LoVo (cell line): ENCODE measurements around the gene GOLGB1.
"Not testable (repeated sequence)": the region's sequence is repeated elsewhere in the genome, so short reads cannot be mapped to it uniquely, and the experiment has no call there.

Experiments
- DNase-seq: peaks from one replicate; pipeline ENCODE4 v3.0.0-alpha.2; 2016; ENCODE audit warnings: low spot score

Gene GOLGB1

DNA sequence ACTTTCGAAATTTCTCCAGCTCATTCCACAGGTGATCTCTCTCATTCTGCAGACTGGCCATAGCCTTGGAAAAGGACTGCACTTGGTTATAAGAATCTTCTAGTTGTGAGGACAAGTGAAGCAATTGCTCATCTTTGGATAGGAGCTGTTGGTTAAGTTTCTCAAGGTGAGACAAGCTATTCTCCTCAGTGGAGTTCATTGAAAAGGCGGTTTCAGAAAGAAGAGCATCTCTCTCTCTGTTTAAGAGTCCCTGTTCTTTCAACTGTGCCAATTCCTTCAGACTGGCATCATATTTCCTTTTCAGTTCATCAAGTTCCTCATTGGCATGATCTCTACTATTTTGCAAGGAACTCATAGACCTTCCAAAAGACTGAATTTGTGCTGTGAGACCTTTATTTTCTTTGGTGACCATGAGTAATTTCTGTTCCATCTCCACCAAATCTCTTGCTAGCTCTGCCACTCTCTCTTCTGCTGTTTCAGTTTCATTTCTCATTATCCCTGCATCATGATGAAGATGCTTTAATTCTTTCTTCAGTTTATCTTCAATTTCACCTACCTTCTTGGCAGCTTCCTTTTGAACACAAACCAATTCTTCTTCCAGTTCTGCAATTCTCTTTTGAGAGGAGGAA is 58.6 kb downstream of the GOLGB1 start:
- no peak for DNase-seq

DNA sequence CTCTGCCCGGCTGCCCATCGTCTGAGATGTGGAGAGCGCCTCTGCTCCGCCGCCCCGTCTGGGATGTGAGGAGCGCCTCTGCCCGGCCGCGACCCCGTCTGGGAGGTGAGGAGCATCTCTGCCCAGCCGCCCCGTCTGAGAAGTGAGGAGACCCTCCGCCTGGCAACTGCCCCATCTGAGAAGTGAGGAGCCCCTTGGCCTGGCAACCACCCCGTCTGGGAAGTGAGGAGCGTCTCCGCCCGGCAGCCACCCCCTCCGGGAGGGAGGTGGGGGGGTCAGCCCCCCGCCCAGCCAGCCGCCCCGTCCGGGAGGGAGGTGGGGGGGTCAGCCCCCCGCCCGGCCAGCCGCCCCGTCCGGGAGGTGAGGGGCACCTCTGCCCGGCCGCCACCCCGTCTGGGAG is 60.8 kb downstream of the GOLGB1 start:
- DNase-seq: not testable (repeated sequence)

DNA sequence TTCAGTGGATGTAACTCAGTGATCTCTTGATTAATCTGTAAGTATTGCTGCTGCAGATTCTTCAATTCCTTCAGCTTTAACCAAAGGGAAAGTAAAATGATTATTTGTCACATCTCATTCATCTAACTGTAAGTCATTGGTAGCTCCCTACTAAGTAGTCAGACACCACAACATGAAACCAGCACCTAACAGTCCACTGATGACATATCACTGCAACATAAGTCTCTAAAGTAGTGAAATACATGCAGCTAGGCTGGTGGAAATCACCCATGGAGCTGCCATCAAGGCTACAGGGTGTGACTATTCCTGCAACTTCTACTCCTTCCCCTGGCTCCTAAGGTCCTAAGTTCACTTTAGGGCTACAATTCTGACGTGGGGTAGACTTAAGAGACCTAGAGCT is 67.7 kb downstream of the GOLGB1 start:
- DNase-seq: no peak

DNA sequence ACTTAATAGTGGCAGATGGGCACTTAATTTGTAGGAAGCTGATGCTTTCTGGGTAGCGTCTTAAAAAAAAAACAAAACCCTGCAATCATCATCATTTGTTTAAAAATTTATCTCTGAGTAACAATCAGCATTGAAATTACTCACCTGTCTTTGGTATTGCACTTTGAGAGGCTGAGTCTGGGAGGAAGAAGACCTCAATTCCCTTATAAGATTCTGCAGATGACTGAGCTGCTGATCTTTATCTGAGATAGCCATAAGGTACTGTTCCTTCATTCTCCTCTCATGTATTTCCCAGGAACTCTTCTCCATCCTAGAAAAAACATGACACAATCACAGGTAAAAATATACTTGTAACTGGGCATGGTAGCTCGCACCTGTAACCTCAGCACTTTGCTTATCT is 72.4 kb downstream of the GOLGB1 start:
- no peak for DNase-seq

DNA sequence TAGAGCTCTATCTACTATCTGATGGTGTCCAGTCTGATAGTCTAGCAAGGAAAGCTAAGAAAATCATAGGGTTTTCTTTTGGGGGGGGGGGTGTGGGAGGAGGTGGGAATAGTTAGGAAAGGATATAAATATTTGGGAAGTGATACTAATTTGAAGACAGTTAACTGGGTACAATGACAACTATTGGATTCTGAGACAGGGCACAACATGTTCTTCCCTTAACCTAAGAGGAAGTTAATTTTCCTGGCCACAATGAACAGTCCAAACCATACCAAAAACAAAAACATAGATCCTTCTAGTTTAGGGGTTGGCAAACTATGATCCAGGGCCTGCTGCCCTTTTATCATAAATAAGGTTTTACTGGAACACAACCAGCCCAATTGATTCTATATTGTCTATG is 78.9 kb downstream of the GOLGB1 start:
- DNase-seq: no peak

DNA sequence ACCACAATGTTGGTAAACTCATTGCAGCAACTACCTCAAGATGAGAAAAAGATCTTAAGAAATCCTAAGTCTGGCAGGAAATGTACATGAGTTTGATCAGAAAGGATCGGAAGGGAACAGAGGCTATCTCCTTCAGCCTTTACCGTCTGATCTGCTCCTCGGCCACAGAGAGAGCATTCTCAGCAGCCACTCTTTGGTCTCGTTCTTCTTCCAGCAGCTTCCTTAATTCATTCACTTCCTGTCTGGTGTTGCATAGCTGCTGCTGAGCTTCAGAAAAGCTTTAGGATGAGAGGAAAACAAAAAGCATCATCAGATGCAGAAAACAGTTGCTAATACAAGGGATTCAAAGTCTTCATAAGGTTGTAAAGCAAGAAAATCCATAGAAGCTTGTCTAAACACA is 82.2 kb downstream of the GOLGB1 start:
- DNase-seq: no peak

DNA sequence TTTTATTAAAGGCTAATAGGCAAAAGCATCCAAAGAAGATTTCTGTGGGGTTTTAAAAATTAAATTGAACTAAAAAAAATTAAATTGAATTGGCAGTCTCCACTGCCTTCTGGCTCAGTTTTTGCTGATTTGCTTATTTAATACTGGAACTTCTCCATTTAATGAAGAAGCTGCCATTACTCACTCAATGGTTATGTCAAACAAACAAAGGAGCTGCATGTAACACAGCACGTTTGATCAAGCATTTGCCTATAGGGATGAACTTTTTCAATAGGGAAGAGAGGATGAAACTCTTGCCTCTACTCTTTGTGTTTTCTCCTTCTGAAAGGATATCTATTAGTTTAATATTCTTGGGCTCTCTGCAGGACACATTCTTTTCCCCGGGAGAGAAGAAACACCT is 84.1 kb downstream of the GOLGB1 start:
- no peak for DNase-seq

DNA sequence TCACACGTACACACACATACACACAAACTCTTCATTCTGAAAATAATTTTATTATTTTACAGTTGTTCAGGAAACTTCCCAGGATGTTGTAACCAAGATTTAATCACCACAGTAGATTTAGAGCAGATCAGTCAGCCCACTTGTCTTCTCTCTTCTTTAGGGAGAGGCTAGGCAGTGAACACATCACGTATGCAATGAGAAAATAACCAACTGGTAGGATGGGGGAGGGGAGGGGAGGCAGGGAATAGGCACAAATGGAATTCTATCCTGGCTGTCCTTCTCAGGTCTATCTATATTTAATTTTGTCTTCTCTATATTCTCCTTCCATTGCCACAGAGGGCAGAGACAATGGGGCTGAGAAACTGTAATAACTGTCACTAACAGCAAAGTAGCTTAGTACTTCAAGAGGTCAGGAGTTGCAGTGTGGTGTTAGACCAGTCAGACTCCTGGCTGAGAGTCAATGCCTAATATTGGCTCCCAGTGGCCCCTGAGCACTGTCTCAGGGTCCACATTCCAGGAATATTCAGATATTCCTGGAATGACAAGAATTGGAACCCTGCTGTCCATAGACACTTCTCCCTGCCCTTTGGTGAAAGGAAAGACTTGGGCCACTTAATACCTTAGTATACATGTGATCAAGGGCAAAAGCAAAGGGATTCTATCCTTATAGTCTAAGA is 86.2 kb downstream of the GOLGB1 start:
- no peak for DNase-seq

DNA sequence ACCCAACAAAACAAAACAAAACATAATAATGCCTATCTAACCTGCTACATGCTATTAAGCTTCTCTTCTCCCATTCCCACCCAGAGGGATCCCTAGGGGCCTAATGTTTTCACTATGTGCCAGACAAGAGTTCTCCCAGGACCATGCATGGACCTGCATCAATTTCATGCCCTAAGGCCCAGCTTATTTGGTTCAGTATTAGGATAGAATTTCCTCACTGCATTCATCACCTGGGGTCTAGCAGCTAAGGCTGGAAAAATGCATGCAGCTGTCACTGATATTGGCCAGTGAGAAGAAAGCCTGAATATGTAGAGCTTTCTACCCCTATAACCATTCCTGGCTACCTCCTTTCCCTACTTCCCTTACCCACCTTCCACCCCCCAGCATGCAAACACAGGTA is 86.8 kb downstream of the GOLGB1 start:
- no peak for DNase-seq

DNA sequence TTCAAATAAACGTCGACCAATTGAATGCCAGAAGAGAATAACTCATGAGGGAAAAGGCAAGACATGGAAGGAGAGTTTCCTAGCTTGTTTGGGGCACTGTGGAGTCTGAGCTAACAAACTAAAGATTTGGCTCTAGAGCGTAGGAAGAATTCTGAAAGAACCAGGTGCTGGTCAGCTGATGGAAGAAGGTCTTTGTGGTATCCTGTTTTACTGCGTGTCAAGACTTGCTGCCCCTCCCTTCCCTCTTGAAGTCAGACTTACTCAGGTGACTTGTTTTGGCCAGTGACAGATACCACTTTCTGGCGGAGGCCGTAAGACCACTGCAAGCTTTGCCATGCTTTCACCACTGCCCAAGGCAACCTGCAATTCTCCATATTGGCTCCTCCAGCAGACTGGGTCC is 88.2 kb downstream of the GOLGB1 start:
- no peak for DNase-seq

DNA sequence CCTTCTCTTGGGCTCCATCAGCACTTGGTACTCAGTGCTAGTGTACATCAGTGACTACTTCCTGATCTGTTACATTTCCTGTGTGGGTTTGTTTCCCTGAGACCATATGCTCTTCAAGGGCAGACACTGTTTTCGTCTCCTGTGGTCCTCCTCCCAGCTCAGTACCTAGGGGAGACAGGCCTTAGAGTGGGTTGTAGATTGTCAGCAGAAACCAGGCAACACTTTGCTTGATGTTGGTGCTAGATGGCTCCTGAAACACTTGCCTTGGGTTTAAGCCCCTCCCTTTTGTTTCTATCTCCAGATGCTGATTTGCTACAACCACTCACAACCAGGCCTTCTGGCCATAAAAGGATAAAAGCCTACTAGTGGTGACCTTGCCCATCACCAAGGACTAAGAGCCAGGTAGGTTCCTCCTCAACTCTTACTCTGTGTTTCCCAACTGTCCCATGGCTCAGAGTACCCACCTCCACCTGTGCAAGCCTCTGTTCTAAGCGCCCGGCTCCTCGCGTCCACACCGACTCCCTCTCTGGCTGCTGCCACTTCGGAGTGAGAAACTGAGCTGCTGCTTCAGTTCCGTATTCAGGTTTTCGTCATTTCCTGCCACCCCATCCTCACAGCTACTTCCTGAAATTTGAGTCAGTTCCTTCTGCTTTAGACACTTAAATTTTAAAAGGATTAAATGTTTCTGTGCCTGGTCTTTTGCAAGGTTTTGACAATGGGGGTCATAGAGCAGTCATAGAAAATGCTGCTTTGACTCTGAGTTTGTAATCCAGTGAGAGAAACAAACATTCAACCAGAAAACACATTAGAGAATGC is 89.0 kb downstream of the GOLGB1 start, which contains the start of gene HCLS1:
Gene HCLS1, minus strand, starts transcription at position 548 of the 816 bp plus-strand sequence. CDS start 2,556 bp downstream, outside the sequence.
- no peak for DNase-seq

DNA sequence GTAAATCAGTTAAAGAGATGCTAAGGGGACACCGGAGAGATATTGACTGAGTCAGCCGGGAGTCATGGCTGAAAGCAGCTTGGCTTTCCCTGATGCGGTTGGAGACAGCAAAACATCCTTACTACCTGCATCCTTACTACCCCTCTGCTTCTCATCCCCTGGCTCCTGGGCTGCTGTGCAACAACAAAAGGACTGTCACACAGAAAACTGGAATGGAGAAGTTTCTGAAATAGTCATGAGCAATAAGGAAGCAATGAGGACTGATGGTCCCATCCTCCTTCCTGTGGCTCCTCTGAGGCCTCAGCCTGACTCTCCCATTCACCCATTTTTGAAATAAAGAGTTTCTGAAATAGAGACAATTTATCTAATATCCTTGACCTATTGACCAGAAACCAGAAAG is 90.0 kb downstream of the GOLGB1 start:
- DNase-seq: no peak

DNA sequence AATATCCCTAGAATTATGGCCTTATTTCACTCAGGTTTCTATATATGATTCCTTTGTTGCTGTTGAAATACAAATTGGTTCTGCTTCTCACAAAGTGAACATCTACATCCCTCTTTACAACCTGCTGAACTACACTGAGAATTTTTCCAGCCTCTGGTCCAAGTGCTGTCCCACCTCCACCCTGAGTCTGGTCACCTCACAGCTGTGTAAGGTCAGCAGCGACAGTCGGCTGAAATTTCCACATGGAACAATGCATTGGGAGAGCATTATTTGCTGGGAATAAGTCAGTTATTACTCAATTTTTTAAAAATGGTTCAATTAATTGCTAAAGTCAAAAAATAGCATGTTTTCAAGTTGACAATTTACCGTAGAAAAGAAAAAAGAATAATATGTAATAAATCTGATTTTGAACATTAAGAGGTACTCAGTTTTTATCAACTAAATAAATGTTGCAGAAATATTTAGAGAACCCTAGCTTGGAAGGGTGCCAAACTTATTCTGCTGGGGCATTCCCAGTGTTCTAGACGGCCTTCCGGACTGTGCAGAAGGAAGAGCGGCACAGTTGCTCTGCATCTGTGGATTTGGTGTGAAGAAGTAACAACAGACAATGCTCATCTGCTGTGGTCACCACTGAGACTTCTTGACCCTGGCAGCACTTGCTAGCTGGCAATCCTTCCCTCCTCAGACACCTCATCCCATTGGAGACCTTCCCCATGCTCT is 90.7 kb downstream of the GOLGB1 start:
- no peak for DNase-seq

DNA sequence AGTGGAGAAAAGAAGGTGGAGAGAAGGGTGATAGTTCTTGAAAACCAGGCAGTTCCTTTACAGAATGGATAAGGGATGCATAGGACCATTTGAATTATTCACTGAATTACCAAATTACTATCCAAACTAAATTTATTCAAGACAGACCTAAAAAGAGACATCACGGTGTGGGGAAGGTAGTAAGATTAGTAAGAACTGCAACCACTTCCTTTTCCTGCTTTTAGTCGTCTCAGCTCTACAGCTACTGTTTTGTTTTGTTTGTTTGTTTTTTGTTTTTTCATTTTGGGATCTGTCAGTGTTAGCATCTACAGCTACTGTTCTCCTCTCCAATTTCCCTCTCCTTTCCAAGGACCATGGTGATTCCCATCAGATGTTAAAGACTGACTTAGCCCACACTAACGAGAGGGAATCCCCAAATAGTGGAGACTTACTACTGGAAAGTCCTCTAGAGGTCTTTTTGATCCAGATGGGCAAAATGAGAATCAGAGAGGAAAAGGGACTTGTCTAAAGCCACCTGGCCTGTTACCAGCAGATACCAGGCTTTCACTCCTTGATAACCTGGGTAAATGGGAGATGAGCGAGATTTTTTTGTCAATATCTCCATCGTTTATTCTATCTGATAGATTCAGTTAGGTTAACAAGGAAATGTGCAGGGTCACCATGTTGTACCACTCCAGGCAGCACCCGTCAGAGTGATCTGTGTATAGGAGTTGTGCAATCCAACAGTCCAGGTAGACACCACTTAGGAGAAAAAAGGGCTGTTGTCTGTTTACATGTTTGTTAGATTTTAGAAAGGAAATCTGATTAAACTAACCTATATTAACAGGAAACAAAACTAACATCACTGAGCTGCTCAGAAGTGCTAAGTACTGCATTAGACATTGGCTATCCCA is 94.8 kb downstream of the GOLGB1 start:
- no peak for DNase-seq

DNA sequence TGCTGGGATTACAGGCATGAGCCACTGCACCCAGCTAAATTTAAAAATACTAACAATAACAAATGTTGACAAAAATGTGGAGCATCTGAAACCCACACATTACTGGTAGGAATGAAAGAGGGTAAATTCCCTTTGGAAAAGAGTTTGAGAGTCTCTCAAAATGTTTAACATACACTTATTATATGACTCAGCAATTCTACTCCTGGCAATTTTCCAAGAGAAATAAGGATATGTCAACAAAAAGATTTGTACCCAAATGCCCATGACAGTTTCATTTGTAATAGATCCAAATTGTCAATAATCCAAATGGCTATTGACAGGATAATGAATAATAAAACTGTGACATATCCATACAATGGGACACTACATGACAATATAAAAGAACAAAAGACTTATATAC is 97.9 kb downstream of the GOLGB1 start:
- DNase-seq: peak; percentile 21

DNA sequence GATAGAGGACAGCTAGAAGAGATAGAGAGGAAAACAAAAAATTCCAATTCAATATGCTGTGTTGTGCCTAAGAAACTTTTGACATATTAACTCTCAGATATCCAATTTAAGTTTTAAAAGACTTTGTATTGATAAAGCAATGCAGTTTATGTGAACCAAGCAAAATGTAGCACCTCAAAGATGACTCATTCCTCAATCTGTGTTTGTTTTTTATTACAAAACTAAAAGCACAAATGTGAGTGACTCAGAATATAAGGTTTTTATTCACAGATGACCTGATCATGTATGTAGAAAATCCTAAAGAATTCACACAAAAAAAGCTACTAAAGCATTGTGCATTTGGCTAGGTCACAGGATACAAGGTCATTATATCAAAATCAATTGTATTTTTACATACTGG is 99.9 kb downstream of the GOLGB1 start:
- DNase-seq: no peak

DNA sequence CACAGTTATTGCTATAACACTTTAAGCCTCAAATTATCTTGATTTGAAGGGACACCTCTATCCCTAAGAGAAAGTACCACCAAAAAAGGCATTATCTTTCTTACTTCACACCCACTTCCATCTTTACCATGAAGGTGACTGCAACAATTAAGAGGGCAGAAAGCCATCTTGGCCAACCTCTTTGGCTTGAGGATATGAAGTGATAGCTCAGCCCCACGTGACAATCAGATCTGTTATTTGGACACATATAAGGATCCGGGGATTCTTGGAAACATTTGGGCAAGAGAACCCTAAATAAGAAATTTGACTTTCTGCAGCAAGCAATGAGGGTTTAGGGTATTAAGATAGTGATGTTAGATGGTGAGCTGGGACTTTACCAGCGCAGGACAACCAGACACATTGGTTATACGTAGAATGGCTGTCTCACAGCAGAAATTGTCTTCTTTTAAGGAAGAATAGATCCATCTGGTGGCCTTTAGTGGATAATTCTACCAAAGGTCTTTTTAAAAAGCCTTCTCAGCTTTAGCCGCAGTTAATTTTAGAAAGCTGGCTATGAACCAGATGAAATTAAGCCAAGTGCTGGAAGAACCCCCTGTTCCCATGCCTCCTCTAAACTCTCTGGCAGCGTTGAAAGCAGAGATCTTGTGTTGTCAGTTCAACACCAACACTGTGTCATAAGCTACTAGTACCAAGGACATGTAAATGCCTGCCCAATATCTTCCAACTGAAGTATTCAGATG is 101.2 kb downstream of the GOLGB1 start:
- DNase-seq: no peak

DNA sequence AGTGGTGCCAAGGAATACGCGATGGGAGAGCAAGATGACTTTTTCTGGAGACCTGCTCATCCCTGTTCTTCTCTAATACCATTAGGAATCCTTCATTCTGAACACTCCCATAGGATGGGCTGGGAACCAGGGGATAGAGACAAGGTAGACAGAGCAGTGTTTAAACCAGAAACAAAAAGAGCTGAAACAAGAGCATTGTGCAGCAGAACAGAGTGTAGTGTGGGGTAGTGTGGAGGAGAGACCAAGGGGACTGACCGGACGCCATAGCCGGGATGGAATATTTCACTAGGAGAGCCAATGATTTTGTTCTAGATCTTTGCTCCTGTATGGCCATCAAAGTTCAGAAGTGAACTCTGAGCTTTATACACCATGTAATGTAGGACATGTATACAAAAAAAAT is 104.5 kb downstream of the GOLGB1 start:
- DNase-seq: no peak

DNA sequence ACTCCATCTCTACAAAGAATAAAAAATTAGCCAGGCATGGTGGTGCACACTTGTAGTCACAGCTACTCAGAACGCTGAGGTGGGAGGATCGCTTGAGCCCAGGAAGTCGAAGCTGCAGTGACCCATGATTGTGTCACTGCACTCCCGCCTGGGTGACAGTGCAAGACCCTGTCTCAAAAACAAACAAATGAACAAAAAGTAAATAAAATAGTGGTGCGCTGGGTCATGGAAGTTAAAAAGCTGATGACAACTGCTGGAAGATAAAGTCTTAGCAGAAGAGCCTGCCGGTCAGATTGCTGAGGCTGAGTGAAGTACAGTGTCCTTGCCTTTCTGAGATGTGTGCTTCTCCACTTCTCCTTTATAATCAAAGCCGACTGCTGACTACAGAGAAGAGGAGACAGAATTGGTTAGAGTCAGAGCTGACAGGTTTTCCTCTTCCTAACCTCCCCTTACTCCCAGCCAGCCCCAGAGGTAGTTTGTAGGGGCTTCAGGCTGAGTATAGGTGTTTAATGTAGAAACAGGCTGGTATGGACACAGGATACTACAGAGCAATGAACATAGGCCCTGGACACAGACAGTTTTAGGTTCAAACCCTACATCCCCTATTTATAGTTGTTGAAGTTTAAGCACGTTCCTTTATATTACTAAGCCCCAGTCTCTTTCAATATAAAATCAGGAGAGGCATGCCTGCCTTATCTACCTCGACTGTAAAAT is 106.8 kb downstream of the GOLGB1 start:
- DNase-seq: no peak

DNA sequence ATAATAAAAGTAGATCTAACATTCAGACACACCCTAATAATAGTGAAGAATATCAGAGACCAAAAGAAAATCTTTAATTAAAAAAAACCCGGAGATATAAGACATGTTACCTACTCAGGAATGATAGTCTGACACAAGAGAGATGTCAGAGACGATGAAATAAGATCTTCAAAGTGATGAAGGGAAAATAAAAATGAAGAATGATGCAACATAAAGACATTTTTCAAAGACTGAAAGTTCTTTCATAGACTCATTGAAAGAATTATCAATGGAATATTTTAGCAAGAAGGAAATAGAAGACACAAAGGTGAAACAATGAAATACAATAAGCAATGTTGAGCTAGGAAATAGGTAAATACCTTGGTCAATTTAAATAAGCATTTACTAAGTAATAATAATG is 108.4 kb downstream of the GOLGB1 start:
- DNase-seq: no peak
